CD1c-positive myeloid dendritic cell (primary cell): ENCODE results near the gene SUSD3.
"Not testable (repeated sequence)": the region's sequence is repeated elsewhere in the genome, so short reads cannot be mapped to it uniquely, and the experiment has no call there.

Experiments used
- DNase-seq: peaks from one replicate; pipeline ENCODE4 v3.0.0-alpha.2; 2016; ENCODE audit errors: extremely low spot score

SUSD3 gene

DNA sequence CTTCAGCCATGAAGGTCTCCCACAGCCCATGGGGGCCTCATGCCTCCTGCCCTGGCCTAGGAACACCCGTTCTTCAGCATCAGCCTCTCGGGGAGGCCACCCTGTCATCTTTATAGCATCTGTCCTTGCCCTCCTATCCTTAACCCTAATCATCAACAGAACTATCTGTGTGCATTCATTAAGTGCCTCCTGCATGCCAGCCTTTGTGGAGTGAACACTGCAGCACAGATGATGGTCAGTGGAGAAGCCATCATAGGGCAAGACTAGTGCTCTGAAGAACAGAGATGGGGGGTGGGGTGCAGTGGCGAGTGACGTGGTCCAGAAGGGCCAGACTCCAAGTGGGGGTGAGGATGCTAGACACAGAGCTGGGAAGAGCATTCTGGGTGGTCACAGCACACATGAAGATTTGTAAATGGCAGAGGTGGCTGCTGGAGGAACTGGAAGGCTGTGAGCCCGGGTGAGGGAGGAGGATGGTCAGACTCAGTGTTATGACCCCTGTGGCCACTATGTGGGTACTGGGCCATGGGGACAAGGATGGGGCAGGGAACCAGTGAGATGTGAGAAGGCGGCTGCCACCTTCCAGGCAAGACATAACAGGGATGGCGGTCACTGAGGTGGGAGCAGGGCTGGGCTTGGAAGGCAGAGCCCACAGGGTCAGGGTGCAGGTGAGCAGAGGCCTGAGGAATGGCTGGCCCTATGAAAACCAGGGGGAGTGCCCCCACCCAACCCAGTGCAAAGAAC lies 33.9 kb downstream of the SUSD3 start:
- no peak for DNase-seq

DNA sequence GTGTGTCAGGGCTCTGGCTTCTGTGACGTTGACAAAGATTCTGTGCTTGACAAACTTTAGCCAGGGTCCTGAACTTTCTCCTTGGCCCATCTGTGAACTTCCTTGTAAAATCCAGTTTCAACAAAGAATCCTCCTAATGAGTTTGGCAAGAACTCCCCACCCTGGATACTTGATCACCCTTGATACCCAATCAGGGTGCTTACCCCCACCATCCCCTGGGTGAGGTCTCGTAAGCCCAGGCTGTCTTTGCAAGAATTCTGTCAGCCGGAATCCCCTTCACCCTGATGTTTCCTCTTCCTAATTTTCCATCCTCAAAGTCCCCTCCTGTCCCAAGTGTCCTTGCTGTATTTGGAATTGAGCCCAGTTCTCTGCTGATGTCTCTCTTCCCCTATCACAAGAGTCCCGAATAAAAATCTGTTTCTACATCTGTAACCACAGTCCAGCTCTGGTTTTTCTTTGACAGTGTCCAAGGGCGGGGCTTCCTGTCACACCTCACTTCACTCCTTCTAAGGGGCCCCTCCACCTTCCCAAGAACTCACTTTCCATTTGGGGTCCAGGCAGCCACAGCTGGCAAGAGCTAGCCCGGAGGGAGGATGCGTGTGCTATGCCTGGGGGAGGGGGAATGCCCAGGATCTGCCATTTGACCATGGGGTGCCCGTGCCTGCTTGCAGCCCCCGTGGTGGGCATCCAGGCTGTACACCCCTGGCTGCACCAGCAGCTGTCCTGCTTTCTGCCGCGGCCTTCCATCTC lies 34.8 kb downstream of the SUSD3 start:
- DNase-seq: peak; percentile 66

DNA sequence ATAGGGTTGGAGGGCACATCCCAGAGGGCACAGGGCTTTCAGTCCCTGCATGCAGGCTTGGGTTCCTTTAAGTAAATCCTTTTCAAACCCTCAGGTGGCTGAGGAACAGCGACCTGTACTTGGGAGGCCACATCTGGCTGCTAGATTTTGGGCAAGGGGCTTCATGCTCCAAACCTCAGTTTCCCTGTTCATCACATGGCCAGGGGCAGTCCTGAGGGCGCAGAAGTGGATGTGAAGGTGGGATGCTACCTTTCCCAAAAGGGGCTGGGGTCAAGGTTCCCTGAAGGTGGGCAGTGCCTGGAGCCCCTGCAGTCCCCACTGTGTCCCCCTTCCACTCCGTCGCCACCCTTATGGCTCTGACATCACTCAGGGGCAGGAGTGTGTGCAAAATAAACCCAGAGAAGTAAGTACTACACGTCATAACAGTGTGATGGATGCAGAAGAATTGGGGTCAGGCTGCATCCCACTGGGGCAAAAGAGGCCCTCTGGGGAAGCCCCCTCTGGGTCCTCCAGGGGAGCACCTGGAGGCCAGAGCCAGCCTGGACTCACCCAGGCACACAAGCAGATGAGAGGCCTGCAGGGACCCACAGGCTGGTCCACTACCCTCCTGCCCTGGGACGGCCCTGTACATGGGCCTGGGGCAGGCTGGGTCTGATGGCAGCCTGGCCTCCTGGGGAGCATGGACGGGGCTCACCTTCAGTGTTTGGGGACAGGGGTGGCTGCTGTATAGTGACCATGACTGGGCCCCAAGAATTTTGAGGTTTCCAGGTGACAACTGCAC lies 35.6 kb downstream of the SUSD3 start:
- no peak for DNase-seq

DNA sequence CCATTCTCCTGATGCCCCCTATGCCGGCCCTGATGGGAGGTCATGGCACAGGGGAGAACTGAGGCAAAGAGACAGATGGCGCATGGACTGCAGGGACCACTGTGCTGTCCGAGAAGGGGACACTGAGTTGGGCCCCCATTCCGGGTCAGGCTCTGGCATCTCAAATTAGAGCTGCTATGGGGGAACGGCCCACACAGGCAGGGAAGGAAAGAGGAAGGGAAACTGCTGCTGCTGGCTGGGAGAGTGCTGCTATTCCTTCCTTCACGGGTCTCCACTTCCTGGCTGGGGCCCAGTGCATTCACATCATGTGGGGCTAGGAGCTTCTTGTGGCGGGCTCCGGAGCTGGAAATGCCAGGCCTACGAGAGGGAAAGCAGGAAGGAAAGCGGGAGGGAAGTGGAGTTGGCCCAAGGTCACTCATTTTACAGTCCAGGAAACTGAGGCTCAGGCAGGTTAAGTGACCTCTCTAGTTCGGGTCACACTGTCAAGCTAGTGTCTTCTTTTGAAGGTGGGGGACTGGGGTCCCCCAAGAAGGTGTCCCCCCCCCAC lies 36.2 kb downstream of the SUSD3 start:
- peak; percentile 80 for DNase-seq

DNA sequence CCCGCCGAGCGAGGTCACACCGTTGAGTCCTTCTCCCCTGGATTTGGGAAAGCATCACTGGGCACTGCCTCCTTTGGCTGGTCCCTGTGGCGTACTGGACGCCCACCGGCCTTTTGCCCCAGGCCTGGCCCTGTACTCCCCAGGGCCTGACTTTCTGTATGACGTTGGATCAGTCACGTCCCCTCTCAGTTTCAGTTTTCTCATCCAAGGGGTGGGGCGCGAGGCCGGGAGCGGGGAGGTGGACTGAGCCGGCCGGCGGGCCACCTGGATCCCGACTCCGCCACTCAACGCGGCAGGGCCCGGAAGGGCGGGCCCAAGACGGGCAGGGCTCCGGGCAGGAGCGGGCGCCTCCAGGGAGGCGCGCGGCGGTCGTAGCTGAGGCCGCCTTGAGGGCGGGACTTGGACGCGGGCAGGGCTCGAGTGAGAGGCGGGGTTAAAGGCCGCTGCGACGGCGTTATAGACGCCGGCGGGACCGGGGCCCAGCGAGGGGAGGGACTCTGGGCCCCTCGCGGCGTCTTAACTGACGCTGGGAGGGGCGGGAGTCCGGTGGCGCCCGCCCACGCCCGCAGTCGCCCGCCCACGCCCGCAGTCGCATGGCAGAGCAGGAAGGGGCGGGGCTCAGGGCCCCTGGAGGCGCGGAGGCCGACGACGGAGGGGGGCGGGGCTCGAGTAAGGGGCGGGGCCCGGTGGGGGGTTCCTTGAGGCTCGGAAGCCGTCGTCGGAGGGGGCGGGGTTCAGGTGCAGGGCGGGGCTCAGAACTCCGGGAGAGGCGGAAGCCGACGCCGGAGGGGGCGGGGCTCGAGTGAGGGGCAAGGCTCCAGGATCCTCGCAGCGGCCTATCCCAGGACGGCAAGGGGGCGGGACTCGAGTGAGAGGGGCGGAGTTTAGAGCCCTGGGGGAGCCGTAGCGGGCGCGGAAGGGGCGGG lies 37.0 kb downstream of the SUSD3 start:
- peak; percentile 100 for DNase-seq

DNA sequence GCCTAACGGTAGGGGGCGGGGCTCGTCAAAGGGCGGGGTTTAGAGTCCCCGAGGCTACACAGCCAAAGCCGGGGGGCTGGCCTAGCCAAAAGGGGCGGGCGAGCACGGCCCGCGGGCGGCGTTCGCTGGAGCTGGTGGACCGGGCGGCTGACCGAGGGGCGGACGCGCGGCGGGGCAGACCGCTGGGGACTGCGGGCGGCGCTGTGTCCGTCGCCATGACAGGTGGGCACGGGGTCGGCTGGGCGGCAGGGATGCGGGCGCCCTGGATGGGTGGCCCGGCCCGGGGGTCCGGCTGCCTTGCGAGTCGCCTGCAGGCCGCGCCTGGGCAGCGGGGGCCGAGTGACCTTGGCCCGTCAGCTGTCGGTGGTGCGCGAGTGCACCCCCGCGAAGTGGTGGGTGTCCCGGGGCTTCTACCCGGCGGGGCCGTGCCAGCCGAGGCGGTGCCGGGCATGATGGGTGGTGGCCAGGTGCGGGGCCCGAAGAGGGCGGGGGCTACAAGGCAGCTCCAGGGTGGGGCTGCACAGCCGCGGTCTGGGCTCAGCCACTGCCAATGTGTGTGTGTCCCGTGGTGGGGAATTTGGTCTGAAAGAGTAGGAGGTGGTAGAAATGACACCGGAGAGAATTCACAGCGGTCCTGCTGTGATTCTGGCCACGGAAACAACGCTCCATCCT lies 37.8 kb downstream of the SUSD3 start, which contains the start of gene CARD19:
Gene CARD19 (plus strand): TSS at position 87 of the 672 bp plus-strand sequence. CDS start 129 bp downstream, at position 216.
- DNase-seq: peak; percentile 54

DNA sequence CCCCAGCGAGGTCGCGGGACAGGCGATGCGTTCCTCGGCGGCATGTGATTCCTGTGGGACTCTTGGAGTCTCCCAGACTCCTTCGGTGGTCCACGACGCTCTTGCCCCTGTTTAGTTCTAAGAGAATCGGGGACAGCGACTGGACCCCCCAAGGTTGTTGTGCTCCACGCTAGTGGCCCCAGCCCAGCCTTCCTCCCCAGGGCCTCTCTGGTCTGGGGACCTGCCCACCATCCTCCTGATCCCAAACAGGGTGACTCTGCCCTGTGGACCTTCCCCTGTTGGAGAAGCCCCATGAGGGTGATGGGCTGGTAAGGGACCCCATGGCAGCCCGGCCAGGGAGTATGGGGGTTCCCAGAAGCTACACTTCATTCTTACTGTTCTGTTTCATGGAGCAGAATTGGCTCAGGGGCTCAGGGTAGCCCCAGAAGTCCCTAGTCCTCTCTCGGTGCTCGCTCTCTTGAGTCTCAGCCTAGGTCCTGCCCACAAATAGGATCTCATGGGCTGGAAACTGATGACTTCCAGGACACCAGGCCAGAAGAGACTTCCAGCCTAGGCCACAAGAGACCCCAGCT lies 38.4 kb downstream of the SUSD3 start:
- DNase-seq: no peak

DNA sequence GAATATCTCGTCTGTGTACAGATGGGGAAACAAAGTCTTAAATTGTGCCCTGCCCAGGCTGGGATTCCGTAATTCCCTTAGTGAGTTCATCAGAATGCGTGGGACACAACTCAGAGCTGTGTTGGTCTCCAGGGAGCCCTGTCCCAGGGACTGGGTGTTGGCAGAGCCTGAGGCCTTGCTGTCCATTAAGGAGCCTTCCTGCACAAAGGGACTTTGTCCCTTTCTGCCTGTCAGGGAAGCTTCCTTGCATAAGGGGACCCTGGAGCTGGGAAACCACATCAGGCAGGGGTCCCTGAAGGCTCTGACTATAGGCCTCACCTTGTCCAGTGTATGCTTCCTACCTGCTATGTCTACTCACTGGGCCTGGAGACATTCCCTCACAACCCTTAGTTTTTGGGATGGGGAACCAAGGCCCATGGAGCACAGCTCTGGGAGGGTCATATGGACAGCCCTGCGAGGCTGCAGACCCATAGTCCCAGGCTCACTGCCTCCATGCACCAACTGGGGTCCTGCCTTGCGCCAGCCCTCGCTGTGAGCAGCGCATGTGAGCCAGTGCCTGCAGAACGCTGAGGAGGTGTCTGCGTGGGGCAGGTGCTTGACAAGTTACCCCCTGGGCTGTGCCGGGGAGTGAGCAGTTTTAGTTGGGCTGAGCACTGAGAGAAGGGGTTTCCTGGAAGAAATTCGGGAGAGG lies 39.2 kb downstream of the SUSD3 start:
- peak; percentile 57 for DNase-seq

DNA sequence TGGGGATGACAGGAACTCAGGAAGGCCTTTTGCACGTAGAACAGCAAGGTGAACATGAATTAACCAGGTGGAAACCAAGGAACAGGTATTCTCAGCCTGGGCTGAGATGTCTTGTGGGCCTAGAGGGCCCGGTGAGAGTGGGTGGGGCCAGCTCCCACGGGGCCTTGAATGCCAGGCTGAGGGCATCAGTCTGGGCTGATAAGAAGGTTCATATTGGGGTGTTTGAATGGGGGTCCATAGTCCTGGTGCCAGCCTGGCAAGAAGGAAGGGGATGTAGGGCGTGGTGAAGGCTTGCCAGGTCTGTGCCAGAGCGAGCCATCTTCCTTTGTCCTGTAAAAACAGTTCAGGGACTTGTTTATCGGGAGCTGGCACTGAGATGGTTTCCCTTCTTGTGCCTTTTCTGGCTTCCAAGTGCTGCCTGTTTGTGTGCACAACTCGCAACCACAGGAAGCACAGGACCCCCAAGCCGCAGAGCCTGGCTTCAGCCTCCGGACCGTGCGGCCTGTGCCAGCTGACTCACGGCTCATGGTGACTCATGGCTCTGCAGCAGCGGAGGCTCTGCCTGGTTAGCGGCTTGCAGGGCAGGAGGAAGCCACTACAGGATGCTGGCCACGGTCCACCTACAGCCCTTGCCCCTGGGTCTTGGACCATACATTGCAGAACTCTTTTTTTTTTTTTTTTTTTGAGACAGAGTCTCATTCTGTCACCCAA lies 39.9 kb downstream of the SUSD3 start:
- peak; percentile 93 for DNase-seq

DNA sequence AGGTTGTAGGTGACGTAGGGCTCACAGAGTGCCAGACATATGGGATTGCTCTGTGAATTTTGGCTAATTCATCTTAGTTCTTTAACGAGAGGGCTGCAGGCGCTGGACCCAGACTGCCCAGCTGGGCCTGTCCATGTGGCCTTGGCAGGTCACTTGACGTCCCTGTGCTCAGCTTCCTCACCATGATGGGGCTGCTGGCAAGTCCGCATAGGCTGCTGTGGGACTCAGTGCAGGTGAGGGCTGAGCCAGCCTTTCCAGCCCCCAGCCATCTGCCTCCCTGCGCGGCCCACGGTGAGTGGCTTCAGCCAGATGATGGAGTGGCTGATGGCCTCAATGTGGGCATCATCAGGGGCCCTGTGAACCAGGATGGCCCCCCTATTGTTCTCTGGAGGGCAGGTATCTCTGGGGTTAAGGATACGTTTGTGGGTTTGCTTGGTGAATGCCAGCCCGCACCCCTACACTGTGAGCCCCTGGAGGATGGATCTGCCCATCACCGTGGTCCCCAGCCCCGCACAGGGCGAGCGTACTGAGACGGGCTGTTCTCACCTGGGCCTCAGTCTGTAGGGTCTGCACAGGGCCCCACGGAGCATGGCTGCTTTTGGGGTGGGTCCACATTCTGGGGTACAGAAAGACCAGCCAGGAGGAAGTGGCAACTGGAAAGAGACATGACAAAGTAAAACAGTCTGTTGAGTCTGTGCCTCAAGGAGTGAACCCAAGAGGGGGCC lies 41.2 kb downstream of the SUSD3 start:
- DNase-seq: no peak

DNA sequence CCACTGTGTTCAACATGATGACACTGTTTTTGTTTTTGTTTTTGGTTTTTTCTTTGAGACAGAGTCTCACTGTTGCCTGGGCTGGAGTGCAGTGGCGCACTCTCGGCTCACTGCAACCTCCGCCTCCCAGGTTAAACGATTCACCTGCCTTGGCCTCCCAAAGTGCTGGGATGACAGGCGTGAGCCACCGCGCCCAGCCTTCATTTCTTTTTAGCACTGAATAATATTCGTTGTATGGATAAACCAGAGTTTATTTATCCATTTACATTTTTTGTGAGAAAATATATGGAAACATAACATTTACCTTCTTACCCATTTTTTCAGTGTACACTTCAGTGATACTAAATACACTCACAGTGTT lies 41.8 kb downstream of the SUSD3 start:
- no peak for DNase-seq

DNA sequence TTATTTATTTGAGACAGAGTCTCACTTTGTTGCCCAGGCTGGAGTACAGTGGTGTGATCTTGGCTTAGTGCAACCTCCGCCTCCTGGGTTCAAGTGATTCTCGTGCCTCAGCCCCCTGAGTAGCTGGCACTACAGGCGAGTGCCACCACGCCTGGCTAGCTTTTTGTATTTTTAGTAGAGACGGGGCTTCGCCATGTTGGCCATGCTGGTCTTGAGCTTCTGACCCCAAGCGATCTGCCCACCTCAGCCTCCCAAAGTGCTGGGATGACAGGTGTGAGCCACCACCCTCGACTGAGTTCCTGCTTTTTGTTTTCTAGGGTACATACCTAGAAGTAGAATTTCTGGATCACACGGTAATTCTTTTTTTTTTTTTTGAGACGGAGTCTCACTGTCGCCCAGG lies 42.6 kb downstream of the SUSD3 start:
- DNase-seq: not testable (repeated sequence)

DNA sequence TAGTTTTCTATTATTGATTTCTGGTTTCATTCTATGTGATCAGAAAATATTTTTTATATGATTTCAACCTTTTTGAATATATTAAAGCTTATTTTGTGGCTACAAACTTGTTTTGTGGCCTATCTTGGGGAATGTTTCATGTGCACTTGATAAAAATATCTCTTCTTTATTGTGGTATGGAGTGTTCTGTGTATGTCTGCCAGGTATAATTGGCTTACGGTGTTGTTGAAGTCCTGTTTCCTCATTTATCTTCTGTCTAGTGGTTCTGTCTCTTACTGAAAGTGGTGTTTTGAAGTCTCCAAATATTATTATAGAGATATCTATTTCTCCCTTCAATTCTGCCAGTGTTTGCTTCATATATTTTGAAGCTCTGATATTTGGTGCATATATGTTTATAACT lies 47.1 kb downstream of the SUSD3 start:
- no peak for DNase-seq

DNA sequence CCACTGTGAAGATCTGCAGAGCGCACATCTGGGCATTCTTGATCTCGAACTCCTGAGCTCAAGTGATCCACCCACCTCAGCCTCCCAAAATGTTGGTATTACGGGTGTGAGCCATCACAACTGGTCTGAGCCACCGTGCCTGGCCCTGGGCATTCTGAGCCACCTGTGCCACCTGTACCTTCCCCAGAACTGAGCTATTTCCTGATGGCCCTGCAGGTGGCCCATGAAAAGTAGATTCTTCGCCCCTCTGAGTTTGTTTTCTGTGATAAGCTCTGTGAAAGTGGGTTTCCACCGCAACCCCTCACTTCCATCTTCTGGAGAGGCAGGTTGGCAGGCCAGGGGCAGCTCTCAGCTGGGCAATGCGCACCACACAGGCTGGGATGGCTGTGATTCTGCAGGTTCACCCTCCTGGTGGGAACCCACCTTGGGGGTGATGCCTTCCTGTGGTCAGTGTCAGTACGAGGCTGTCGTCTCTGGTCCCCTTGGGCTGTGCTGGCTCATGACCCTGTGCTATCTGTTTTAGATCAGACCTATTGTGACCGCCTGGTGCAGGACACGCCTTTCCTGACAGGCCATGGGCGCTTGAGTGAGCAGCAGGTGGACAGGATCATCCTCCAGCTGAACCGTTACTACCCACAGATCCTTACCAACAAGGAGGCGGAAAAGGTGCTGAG lies 48.8 kb downstream of the SUSD3 start:
- no peak for DNase-seq

DNA sequence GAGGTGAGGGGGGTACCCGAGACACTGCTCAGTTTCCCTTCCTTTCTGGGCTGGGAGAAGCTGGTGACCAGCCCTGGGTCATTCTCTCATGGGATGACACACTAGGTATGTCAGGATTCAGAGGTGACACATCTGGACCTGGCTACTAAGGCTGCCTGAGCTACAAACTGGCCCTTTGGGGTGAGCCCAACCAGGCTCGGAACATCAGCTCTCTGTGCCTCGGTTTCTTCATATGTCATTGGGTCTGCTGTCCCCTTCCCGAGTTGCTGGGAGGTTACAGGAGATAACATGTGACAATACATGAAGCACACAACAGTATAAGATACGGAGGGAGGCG lies 49.3 kb downstream of the SUSD3 start:
- DNase-seq: no peak

DNA sequence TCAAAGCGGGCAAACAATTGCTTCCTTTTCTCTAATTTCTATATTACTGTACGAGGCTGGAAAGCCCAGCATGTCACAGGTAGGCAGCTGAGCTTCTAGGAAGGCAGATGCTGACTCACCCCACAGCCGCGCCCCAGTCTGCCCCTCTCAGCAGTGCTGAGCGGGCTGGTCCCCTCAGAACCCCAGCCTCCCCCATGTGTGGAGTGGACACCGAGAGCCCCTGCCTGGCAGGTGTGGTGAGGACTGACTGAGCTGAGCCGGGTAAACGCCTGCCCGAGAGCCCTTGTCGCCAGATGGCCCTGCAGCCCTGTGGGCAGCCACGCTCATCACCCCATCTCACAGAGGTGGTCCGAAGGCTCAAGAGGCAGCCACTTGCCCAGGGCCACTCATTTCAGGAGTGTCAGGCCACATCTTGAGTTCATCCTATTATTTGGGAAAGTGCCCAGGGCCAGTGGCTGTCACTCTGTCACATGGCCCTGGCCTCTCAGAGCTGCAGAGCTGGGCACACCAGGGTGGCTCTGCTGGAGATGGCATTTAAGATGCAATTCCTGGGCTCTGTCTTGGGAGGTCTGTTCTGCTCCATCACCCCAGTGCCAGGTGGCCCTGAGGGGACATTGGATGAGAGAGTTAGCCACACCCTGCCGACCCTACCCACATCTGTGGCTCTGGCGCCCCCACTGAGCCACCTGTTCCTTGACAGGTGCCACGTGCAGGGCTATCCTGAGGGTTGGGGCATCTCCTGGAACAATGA lies 50.0 kb downstream of the SUSD3 start:
- DNase-seq: peak; percentile 54

DNA sequence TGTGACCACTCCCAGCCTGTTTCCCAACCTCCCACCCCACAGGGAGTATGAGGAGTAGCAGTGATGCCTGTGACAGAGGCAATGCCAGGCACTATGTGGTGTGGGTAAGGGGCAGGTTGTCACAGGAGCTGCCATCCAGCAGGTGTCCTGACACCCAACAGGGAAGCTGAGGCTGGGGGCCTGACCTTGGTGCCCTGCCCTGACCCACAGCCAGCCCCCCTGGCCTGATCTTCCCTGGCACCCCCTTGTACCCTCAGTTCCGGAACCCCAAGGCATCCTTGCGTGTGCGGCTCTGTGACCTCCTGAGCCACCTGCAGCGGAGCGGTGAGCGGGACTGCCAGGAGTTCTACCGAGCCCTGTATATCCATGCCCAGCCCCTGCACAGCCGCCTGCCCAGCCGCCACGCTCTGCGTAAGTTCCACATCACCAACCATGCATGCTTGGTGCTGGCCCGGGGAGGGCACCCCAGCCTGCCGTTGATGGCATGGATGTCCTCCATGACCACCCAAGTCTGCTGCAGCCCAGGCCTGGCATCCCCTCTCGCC lies 51.9 kb downstream of the SUSD3 start:
- DNase-seq: no peak
